Measurements from ENCODE around the gene KCTD5. TPM values are rescaled to one million over a fixed set of nuclear protein-coding genes. Genes with fewer than 3 reads are reported as not detected.

The KCTD5 gene
- total RNA-seq, 4 donors from 2014 or later = 15.1 to 31.1 (median 19.5) TPM

- TF ChIP-seq EP300 (IDR thresholded peaks at IDR 0.05) (no peak), CTCF (IDR thresholded peaks at IDR 0.05) (no peak), POLR2A (IDR thresholded peaks at IDR 0.05) (no peak), POLR2AphosphoS5 (IDR thresholded peaks at IDR 0.05) (no peak)
- H3K27ac ChIP-seq = no peak overlapping the region
- H3K9me3 ChIP-seq = no peaks in the 10 kb centered on the region
- no peaks in the 10 kb centered on the region for H3K36me3 ChIP-seq
- no peak for ATAC-seq
- H3K4me1 ChIP-seq = no peaks in the 10 kb centered on the region
- H3K27me3 ChIP-seq = peaks cover 12% of the 10 kb centered on the region
- no CpG with 5 or more reads among the region's 9 CpGs for WGBS, 2 donors (ENCODE audit: low coverage in 1 of 2)
- H3K4me3 ChIP-seq = no peak overlapping the region
Observed at GRCh38 chr16:2745961-2746360, 63.6 kb downstream of the KCTD5 start.

GRCh38 chr16:2748757-2749455 is 66.6 kb downstream of the KCTD5 start:
- TF ChIP-seq EP300 (IDR thresholded peaks at IDR 0.05) = no peak
- no peak for TF ChIP-seq CTCF (IDR thresholded peaks at IDR 0.05)
- TF ChIP-seq POLR2A (IDR thresholded peaks at IDR 0.05) = no peak
- no peak for TF ChIP-seq POLR2AphosphoS5 (IDR thresholded peaks at IDR 0.05)
- 50% methylated on average over 1 of the region's 7 CpGs; no CpG with 5 or more reads in 1 of the 2 donors for WGBS, 2 donors (ENCODE audit: low coverage in 1 of 2)
- H3K36me3 ChIP-seq = no peaks in the 10 kb centered on the region
- no peak overlapping the region for H3K27ac ChIP-seq
- peaks cover 0 to 14% (median 0%) of the 10 kb centered on the region in 3 donors for H3K4me1 ChIP-seq
- no peaks in the 10 kb centered on the region for H3K9me3 ChIP-seq
- no peak overlapping the region for H3K4me3 ChIP-seq
- no peak for ATAC-seq
- H3K27me3 ChIP-seq = no peaks in the 10 kb centered on the region

- ATAC-seq = no peak
- Histone ChIP-seq H3K9me3 (no peaks in the 10 kb centered on the region), H3K27ac (no peak overlapping the region), H3K36me3 (no peaks in the 10 kb centered on the region), H3K4me1 (peaks cover 0 to 20% (median 4%) of the 10 kb centered on the region in 3 donors), H3K27me3 (no peaks in the 10 kb centered on the region), H3K4me3 (no peak overlapping the region)
- TF ChIP-seq POLR2A (IDR thresholded peaks at IDR 0.05) (no peak), POLR2AphosphoS5 (IDR thresholded peaks at IDR 0.05) (no peak)
- 82 to 91% methylated on average over 4 to 5 of the region's 5 CpGs for WGBS, 2 donors (ENCODE audit: low coverage in 1 of 2)
Observed at GRCh38 chr16:2749476-2749875, 67.2 kb downstream of the KCTD5 start.

- no peak for ATAC-seq
- Histone ChIP-seq H3K4me1 (peaks cover 0 to 25% (median 9%) of the 10 kb centered on the region in 3 donors), H3K36me3 (no peaks in the 10 kb centered on the region), H3K9me3 (no peaks in the 10 kb centered on the region), H3K27me3 (no peaks in the 10 kb centered on the region), H3K27ac (no peak overlapping the region), H3K4me3 (no peak overlapping the region)
- WGBS, 2 donors (ENCODE audit: low coverage in 1 of 2) = 94 to 100% methylated on average over 1 to 5 of the region's 6 CpGs
- no peak for TF ChIP-seq EP300 (IDR thresholded peaks at IDR 0.05)
- no peak for TF ChIP-seq POLR2A (IDR thresholded peaks at IDR 0.05)
- TF ChIP-seq POLR2AphosphoS5 (IDR thresholded peaks at IDR 0.05) = no peak
- TF ChIP-seq CTCF (IDR thresholded peaks at IDR 0.05) = no peak
Observed at GRCh38 chr16:2749936-2750335, 67.6 kb downstream of the KCTD5 start.

- Histone ChIP-seq H3K9me3 (no peaks in the 10 kb centered on the region), H3K4me3 (peak overlapping the region; percentile 62 to 89), H3K36me3 (peaks cover 0 to 6% of the 10 kb centered on the region in 2 donors), H3K4me1 (peaks cover 0 to 41% (median 23%) of the 10 kb centered on the region in 3 donors), H3K27ac (peak overlapping the region; percentile 94 to 100 (median 97)), H3K27me3 (no peaks in the 10 kb centered on the region)
- ATAC-seq = no peak
- TF ChIP-seq POLR2A (IDR thresholded peaks at IDR 0.05) (no peak), EP300 (IDR thresholded peaks at IDR 0.05) (no peak), CTCF (IDR thresholded peaks at IDR 0.05) (no peak), POLR2AphosphoS5 (IDR thresholded peaks at IDR 0.05) (no peak)
- WGBS, 2 donors (ENCODE audit: low coverage in 1 of 2) = 49 to 75% methylated on average over 2 to 7 of the region's 23 CpGs
Observed at GRCh38 chr16:2751577-2752034, 69.3 kb downstream of the KCTD5 start.

Data from gastroesophageal sphincter (tissue), 4 donors.